ENCODE data around the gene MYO5C.

- TF ChIP-seq, protein P1, sequence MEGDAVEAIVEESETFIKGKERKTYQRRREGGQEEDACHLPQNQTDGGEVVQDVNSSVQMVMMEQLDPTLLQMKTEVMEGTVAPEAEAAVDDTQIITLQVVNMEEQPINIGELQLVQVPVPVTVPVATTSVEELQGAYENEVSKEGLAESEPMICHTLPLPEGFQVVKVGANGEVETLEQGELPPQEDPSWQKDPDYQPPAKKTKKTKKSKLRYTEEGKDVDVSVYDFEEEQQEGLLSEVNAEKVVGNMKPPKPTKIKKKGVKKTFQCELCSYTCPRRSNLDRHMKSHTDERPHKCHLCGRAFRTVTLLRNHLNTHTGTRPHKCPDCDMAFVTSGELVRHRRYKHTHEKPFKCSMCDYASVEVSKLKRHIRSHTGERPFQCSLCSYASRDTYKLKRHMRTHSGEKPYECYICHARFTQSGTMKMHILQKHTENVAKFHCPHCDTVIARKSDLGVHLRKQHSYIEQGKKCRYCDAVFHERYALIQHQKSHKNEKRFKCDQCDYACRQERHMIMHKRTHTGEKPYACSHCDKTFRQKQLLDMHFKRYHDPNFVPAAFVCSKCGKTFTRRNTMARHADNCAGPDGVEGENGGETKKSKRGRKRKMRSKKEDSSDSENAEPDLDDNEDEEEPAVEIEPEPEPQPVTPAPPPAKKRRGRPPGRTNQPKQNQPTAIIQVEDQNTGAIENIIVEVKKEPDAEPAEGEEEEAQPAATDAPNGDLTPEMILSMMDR (IDR thresholded peaks at IDR 0.05) = no peak
- no peak for TF ChIP-seq POLR2A (IDR thresholded peaks at IDR 0.05)
- TF ChIP-seq POLR2AphosphoS5 (IDR thresholded peaks at IDR 0.05; ENCODE audit: insufficient read depth in 1 of 2, low read depth in 1 of 2) = no peak
These were observed 12.3 kb downstream of the MYO5C start for GRCh38 chr15:52283281-52283680.

All from vagina (tissue), 2 donors.